ENCODE data around the gene TRPM3.

Gene TRPM3

DNA sequence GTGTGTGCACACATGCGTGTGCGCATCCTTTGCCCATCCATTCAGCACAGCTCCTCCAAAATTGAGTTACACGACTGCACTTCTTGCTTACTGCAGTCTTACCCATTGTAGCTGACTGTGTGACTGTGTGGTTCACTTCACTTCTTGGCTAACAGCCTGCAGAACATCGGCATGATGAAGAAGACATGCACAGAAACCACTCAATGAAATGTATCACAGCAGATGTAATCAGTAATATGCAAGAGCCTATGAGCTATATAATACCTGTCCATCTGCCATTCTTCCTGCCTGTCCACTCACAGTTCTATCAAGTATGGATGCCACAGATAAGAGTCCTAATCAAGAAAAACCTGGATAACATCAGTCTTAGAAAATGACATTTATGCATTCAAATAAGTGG is 83.9 kb downstream of the TRPM3 start:
- Histone ChIP-seq H2AFZ (ENCODE audit: low read depth, low read length) (no peak overlapping the region), H3K27me3 (ENCODE audit: low read depth, low read length) (no peaks in the 10 kb centered on the region), H4K20me1 (ENCODE audit: insufficient read depth, low read length) (no peaks in the 10 kb centered on the region), H3K4me3 (ENCODE audit: low read length) (no peak overlapping the region), H3K4me1 (ENCODE audit: low read length) (no peaks in the 10 kb centered on the region), H3K27ac (ENCODE audit: low read length) (no peak overlapping the region), H3K36me3 (replicated peaks; ENCODE audit: low read depth, low read length) (no peaks in the 10 kb centered on the region), H3K9ac (ENCODE audit: low read length) (no peak overlapping the region), H3K9me3 (ENCODE audit: insufficient read depth, low read length) (no peaks in the 10 kb centered on the region), H3K79me2 (ENCODE audit: low read length) (no peaks in the 10 kb centered on the region), H3K4me2 (ENCODE audit: low read length) (no peak overlapping the region)
- TF ChIP-seq, protein P1, sequence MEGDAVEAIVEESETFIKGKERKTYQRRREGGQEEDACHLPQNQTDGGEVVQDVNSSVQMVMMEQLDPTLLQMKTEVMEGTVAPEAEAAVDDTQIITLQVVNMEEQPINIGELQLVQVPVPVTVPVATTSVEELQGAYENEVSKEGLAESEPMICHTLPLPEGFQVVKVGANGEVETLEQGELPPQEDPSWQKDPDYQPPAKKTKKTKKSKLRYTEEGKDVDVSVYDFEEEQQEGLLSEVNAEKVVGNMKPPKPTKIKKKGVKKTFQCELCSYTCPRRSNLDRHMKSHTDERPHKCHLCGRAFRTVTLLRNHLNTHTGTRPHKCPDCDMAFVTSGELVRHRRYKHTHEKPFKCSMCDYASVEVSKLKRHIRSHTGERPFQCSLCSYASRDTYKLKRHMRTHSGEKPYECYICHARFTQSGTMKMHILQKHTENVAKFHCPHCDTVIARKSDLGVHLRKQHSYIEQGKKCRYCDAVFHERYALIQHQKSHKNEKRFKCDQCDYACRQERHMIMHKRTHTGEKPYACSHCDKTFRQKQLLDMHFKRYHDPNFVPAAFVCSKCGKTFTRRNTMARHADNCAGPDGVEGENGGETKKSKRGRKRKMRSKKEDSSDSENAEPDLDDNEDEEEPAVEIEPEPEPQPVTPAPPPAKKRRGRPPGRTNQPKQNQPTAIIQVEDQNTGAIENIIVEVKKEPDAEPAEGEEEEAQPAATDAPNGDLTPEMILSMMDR (IDR thresholded peaks at IDR 0.05; ENCODE audit: low read depth, low read length), result no peak
- no peak for TF ChIP-seq EZH2phosphoT487 (IDR thresholded peaks at IDR 0.05; ENCODE audit: low read depth)

DNA sequence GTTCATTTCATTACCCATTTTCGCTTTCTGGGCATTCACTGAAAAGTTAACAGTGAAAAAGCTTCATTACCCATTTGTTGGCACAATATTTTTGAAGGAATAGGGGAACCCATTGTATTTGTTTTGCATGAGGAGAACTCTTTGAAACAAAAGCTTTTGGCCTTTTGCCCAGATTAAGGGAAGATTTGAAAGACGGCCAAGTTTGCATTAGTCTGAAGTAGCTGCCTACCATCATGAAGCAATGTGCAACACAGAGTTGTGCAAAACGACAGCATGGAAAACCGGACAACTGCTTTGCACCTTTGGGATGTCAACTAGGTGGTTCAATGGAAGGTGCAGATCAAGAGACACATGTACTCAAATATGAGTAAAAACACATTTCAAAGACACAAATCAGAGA is 84.9 kb downstream of the TRPM3 start:
- H3K27me3 ChIP-seq (ENCODE audit: low read depth, low read length), result no peaks in the 10 kb centered on the region
- no peaks in the 10 kb centered on the region for H3K36me3 ChIP-seq (replicated peaks; ENCODE audit: low read depth, low read length)
- no peak overlapping the region for H3K4me2 ChIP-seq (ENCODE audit: low read length)
- H3K4me1 ChIP-seq (ENCODE audit: low read length), result no peaks in the 10 kb centered on the region
- no peak overlapping the region for H3K9ac ChIP-seq (ENCODE audit: low read length)
- H3K79me2 ChIP-seq (ENCODE audit: low read length), result no peaks in the 10 kb centered on the region
- H3K27ac ChIP-seq (ENCODE audit: low read length), result no peak overlapping the region
- H2AFZ ChIP-seq (ENCODE audit: low read depth, low read length), result no peak overlapping the region
- no peaks in the 10 kb centered on the region for H4K20me1 ChIP-seq (ENCODE audit: insufficient read depth, low read length)
- TF ChIP-seq EZH2phosphoT487 (IDR thresholded peaks at IDR 0.05; ENCODE audit: low read depth), result no peak
- TF ChIP-seq, protein P1 (IDR thresholded peaks at IDR 0.05; ENCODE audit: low read depth, low read length), result no peak
- no peaks in the 10 kb centered on the region for H3K9me3 ChIP-seq (ENCODE audit: insufficient read depth, low read length)
- H3K4me3 ChIP-seq (ENCODE audit: low read length), result no peak overlapping the region

DNA sequence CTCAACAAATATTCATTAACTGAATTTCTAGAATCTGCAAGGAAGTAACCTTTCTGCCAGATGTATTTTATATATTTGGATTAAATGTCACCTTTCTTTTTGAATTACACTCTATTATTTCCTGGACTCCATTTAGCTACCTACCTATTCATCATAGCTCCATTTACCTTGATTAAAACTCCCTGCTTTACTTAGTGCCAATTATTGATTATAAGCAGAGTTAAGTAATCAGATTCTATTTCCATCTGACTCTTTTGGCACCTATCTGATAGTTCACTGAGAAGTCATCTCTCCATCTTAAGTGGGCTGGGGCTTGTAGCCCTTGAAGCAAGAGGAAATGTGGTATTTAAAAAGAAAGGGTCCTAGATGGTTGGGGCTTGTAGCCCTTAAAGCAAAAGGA is 88.6 kb downstream of the TRPM3 start:
- H3K9me3 ChIP-seq (ENCODE audit: insufficient read depth, low read length), result no peaks in the 10 kb centered on the region
- no peak overlapping the region for H3K9ac ChIP-seq (ENCODE audit: low read length)
- H3K27me3 ChIP-seq (ENCODE audit: low read depth, low read length), result no peaks in the 10 kb centered on the region
- H3K36me3 ChIP-seq (replicated peaks; ENCODE audit: low read depth, low read length), result no peaks in the 10 kb centered on the region
- H3K79me2 ChIP-seq (ENCODE audit: low read length), result no peaks in the 10 kb centered on the region
- no peak overlapping the region for H3K4me3 ChIP-seq (ENCODE audit: low read length)
- H3K27ac ChIP-seq (ENCODE audit: low read length), result no peak overlapping the region
- no peaks in the 10 kb centered on the region for H3K4me1 ChIP-seq (ENCODE audit: low read length)
- H4K20me1 ChIP-seq (ENCODE audit: insufficient read depth, low read length), result no peaks in the 10 kb centered on the region
- H2AFZ ChIP-seq (ENCODE audit: low read depth, low read length), result no peak overlapping the region
- H3K4me2 ChIP-seq (ENCODE audit: low read length), result no peak overlapping the region
- no peak for TF ChIP-seq EZH2phosphoT487 (IDR thresholded peaks at IDR 0.05; ENCODE audit: low read depth)

DNA sequence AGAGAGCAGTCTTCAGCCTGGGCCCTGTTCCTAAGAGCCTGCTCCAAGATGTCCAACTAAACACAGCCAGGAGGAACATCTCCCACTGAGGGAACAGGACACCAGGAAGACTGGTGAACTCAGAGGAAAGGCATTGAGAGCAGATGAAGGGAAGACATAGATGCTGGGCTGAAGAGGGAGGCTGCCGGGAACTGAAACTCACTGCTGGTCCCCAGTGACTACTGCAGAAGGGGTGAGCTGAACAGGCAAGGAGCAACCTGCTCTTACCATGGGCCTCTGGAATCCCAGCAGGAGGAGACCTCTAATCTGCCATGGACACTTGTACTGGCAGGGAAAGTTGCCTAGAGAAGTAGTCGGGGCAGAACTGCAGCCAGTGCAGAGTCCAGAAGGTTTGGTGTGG is 95.7 kb downstream of the TRPM3 start:
- TF ChIP-seq, protein P1 (IDR thresholded peaks at IDR 0.05; ENCODE audit: low read depth, low read length), result no peak
- TF ChIP-seq EZH2phosphoT487 (IDR thresholded peaks at IDR 0.05; ENCODE audit: low read depth), result no peak
- Histone ChIP-seq H3K9ac (ENCODE audit: low read length) (no peak overlapping the region), H3K27me3 (ENCODE audit: low read depth, low read length) (no peaks in the 10 kb centered on the region), H2AFZ (ENCODE audit: low read depth, low read length) (no peak overlapping the region), H3K9me3 (ENCODE audit: insufficient read depth, low read length) (no peaks in the 10 kb centered on the region), H3K27ac (ENCODE audit: low read length) (no peak overlapping the region), H3K4me1 (ENCODE audit: low read length) (no peaks in the 10 kb centered on the region), H3K36me3 (replicated peaks; ENCODE audit: low read depth, low read length) (no peaks in the 10 kb centered on the region), H4K20me1 (ENCODE audit: insufficient read depth, low read length) (no peaks in the 10 kb centered on the region), H3K4me2 (ENCODE audit: low read length) (no peak overlapping the region), H3K4me3 (ENCODE audit: low read length) (no peak overlapping the region), H3K79me2 (ENCODE audit: low read length) (no peaks in the 10 kb centered on the region)

DNA sequence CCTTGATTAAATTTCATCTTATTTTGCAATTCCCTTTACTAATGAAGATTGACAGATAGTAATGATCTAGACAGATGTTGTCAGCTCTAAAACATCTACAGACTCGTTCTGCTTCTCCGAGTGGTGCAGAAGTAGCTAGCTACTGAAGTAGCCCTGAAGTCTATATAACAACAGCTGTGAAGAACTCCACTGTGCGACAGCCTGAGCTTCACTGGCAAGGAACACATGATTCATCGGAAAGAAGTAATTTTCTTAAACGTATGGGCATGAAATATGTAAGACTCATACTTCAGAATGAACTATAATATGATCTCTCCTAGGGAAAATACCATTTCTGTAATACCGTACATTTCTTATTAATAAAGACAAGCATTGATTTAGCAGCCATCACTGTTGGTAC is 96.2 kb downstream of the TRPM3 start:
- Histone ChIP-seq H3K4me1 (ENCODE audit: low read length) (no peaks in the 10 kb centered on the region), H3K79me2 (ENCODE audit: low read length) (no peaks in the 10 kb centered on the region), H4K20me1 (ENCODE audit: insufficient read depth, low read length) (no peaks in the 10 kb centered on the region), H3K27ac (ENCODE audit: low read length) (no peak overlapping the region), H3K4me2 (ENCODE audit: low read length) (no peak overlapping the region), H3K9ac (ENCODE audit: low read length) (no peak overlapping the region), H3K27me3 (ENCODE audit: low read depth, low read length) (no peaks in the 10 kb centered on the region), H3K36me3 (replicated peaks; ENCODE audit: low read depth, low read length) (no peaks in the 10 kb centered on the region), H3K9me3 (ENCODE audit: insufficient read depth, low read length) (no peaks in the 10 kb centered on the region), H2AFZ (ENCODE audit: low read depth, low read length) (no peak overlapping the region), H3K4me3 (ENCODE audit: low read length) (no peak overlapping the region)
- TF ChIP-seq EZH2phosphoT487 (IDR thresholded peaks at IDR 0.05; ENCODE audit: low read depth), result no peak

Data from OCI-LY3 (cell line).